HepG2 (cell line): ENCODE results near the gene SF3B5. TPM values are rescaled to one million over a fixed set of nuclear protein-coding genes. Genes with fewer than 3 reads are reported as not detected.

Source experiments
- ATAC-seq: fragments of 200-7000 bp; cut with Tn5 transposase; 3 replicates; pipeline ENCODE4 v1.9.1; 2020; ENCODE audit warnings: mild to moderate bottlenecking, moderate library complexity
- BruUV-seq: library from RNA; stranded (reverse); fragments of 400-500 nt; replicated peaks from 2 replicates; lab custom pipeline; 2021; lab: Mats Ljungman, UMichigan
- CTCF ChIA-PET: fragments of 300-600 bp; formaldehyde crosslinking; extraction: SDS; loops from one replicate; lab custom pipeline; 2021; ENCODE audit warnings: low total read pairs, inconsistent platforms, low intra/inter-chr PET ratio; lab: Yijun Ruan, JAX
- POLR2A ChIA-PET: fragments of 350-600 bp; sonication (Branson Sonifier 250); formaldehyde crosslinking; loops from one replicate; lab custom pipeline; 2020; ENCODE audit warnings: antibody characterized with exemption, inconsistent platforms; lab: Yijun Ruan, JAX
- DNase-seq: peaks from one replicate; pipeline ENCODE4 v3.0.0-alpha.2; 2015; ENCODE audit warnings: low spot score
- FAIRE-seq: peaks from 3 replicates; lab custom pipeline; 2011; peaks lifted over from hg19 to GRCh38; lab: Jason Lieb, UNC
- H2AFZ ChIP-seq: one replicate; pipeline ENCODE4 v1.6.1; 2011; ENCODE audit warnings: low read length, inconsistent platforms
- H3K27ac ChIP-seq: fragments of 300-600 bp; 3 replicates; pipeline ENCODE4 v1.8.0; 2011; ENCODE audit warnings: mixed run types, mild to moderate bottlenecking, mixed read lengths, low read length, inconsistent platforms; ENCODE audit not compliant: insufficient read depth; ENCODE audit errors: extremely low read length
- H3K27me3 ChIP-seq, 2 experiments: fragments of 200-600 bp in 1 of 2; 2 replicates in 1 of 2; 3 replicates in 1 of 2; pipeline versions ENCODE4 v1.6.0 to v1.8.0; 2011; ENCODE audit warnings: low read length in 2 of 2, mild to moderate bottlenecking in 2 of 2, moderate library complexity in 2 of 2, inconsistent platforms in 1 of 2; ENCODE audit not compliant: insufficient read depth in 2 of 2, control insufficient read depth in 1 of 2
- H3K36me3 ChIP-seq, 2 experiments: fragments of 200-600 bp in 1 of 2; replicated peaks in 1 of 2; 2 replicates in 1 of 2; 3 replicates in 1 of 2; pipeline versions ENCODE4 v1.5.1 to v1.8.0; 2011; ENCODE audit warnings: low read length in 2 of 2, inconsistent platforms in 1 of 2; ENCODE audit not compliant: insufficient read depth in 2 of 2, control insufficient read depth in 1 of 2
- H3K4me1 ChIP-seq: 2 replicates; pipeline ENCODE4 v1.5.1; 2012; ENCODE audit warnings: low read length, inconsistent platforms; ENCODE audit not compliant: insufficient read depth
- H3K4me2 ChIP-seq: 2 replicates; pipeline ENCODE4 v1.6.0; 2011; ENCODE audit warnings: low read depth, low read length, inconsistent platforms
- H3K4me3 ChIP-seq, 3 experiments: fragments of 200-600 bp in 1 of 3; sonication (generic), shearing (Covaris generic) in 1 of 3; replicated peaks in 1 of 3; 2 replicates each; pipeline ENCODE4 v1.5.1; 2011 to 2016; ENCODE audit warnings: low read length in 3 of 3, inconsistent platforms in 2 of 3, low read depth in 2 of 3, mild to moderate bottlenecking in 2 of 3, control low read depth in 1 of 3, mixed read lengths in 1 of 3; ENCODE audit not compliant: insufficient read depth in 1 of 3
- H3K79me2 ChIP-seq: one replicate; pipeline ENCODE4 v1.6.1; 2011; ENCODE audit warnings: low read length, inconsistent platforms; ENCODE audit not compliant: insufficient read depth
- H3K9ac ChIP-seq: 2 replicates; pipeline ENCODE4 v1.6.0; 2011; ENCODE audit warnings: mild to moderate bottlenecking, low read depth, low read length, inconsistent platforms; ENCODE audit not compliant: insufficient read depth
- H3K9me3 ChIP-seq: 2 replicates; pipeline ENCODE4 v1.5.1; 2012; ENCODE audit warnings: mild to moderate bottlenecking, low read length
- H4K20me1 ChIP-seq: 2 replicates; pipeline ENCODE4 v1.6.0; 2011; ENCODE audit warnings: inconsistent platforms, mild to moderate bottlenecking, low read length, moderate library complexity; ENCODE audit not compliant: insufficient read depth
- BORCS8-MEF2B ChIP-seq: sonication (generic); formaldehyde crosslinking; IDR thresholded peaks from 2 replicates; pipeline ENCODE4 v1.8.0; 2022; ENCODE audit warnings: mild to moderate bottlenecking, missing genetic modification reagents
- CCAR2 ChIP-seq: fragments of 200-400 bp; formaldehyde crosslinking; optimal IDR thresholded peaks from 2 replicates; pipeline ENCODE3; 2018; ENCODE audit warnings: low read depth, mild to moderate bottlenecking, low read length, moderate library complexity
- FOXA1 ChIP-seq, 2 experiments: fragments of 450-650 bp in 1 of 2; sonication (generic) in 1 of 2; formaldehyde crosslinking in 1 of 2; IDR thresholded peaks; 2 replicates each; pipeline versions ENCODE4 v1.4.0 to v1.6.1; 2016 to 2020; ENCODE audit warnings: missing genetic modification reagents in 1 of 2
- FOXO1 ChIP-seq: sonication (generic); formaldehyde crosslinking; IDR thresholded peaks from 2 replicates; pipeline ENCODE4 v1.4.0; 2020; ENCODE audit warnings: missing genetic modification reagents
- FOXO4 ChIP-seq: sonication (generic); formaldehyde crosslinking; conservative IDR thresholded peaks from 2 replicates; pipeline ENCODE4 v1.8.1; 2023; ENCODE audit warnings: missing genetic modification reagents
- HIVEP1 ChIP-seq: sonication (generic); formaldehyde crosslinking; IDR thresholded peaks from 2 replicates; pipeline ENCODE4 v1.4.0; 2020; ENCODE audit warnings: mild to moderate bottlenecking, missing genetic modification reagents
- POLR2G ChIP-seq: fragments of 200-400 bp; formaldehyde crosslinking; IDR thresholded peaks from 2 replicates; pipeline ENCODE4 v1.6.1; 2018; ENCODE audit warnings: mild to moderate bottlenecking, low read depth, low read length, moderate library complexity
- SIN3A ChIP-seq: IDR thresholded peaks from 2 replicates; pipeline ENCODE4 v1.6.1; 2011; ENCODE audit warnings: low read depth, mild to moderate bottlenecking, control low read depth, low read length, borderline replicate concordance
- SMAD1 ChIP-seq: sonication (generic); formaldehyde crosslinking; IDR thresholded peaks from 2 replicates; pipeline ENCODE4 v1.4.0; 2020; ENCODE audit warnings: missing genetic modification reagents, low read depth, mild to moderate bottlenecking, borderline replicate concordance
- TFAP4 ChIP-seq: sonication (generic); IDR thresholded peaks from 2 replicates; pipeline ENCODE4 v1.6.1; 2016; ENCODE audit warnings: low read depth, borderline replicate concordance
- ZNF292 ChIP-seq: sonication (generic); formaldehyde crosslinking; IDR thresholded peaks from 2 replicates; pipeline ENCODE4 v1.8.1; 2022; ENCODE audit warnings: mild to moderate bottlenecking, low read depth, missing genetic modification reagents, borderline replicate concordance
- ZNF614 ChIP-seq: IDR thresholded peaks from 2 replicates; pipeline ENCODE4 v1.6.1; 2018; ENCODE audit warnings: missing biosample characterization, missing genetic modification reagents, inconsistent platforms, borderline replicate concordance
- ZNF75D ChIP-seq: sonication (generic); formaldehyde crosslinking; IDR thresholded peaks from 2 replicates; pipeline ENCODE4 v1.8.1; 2023; ENCODE audit warnings: missing genetic modification reagents, mild to moderate bottlenecking, borderline replicate concordance
- WGBS: methylation state at CpG from one replicate; pipeline ENCODE4 v1.1.6; 2017; ENCODE audit warnings: low lambda C conversion rate; 5-methylcytosine and 5-hydroxymethylcytosine counted together
- in situ Hi-C: cut with HindIII; loops from 2 replicates; pipeline ENCODE4 v1.10.0; 2017; ENCODE audit warnings: low pct_unique_long_range_greater_than_20kb; ENCODE audit not compliant: extremely low pct_ligation_motif_present
- intact Hi-C: fragments of 100-400 bp; cut with micrococcal nuclease; formaldehyde crosslinking; loops from one replicate; pipeline ENCODE4 v1.10.0; 2022; ENCODE audit not compliant: unreplicated experiment
- polyA plus RNA-seq, 8 experiments: library from polyadenylated mRNA; depleted of rRNA in 3 of 8; stranded (reverse) in 7 of 8; unstranded in 1 of 8; fragments of >200 nt; fragmentation: Illumina TruSeq in 4 of 8; extraction: Trizol in 4 of 8; gene quantifications; 2 replicates each; pipeline versions ENCODE4 v1.2.1 to v1.2.3, GENCODE V29; 2011 to 2016; ENCODE audit warnings: low read depth in 4 of 8, missing spikeins in 1 of 8, mixed read lengths in 1 of 8; ENCODE audit not compliant: insufficient read depth in 1 of 8
- total RNA-seq, 5 experiments: library from RNA; depleted of rRNA; stranded (reverse); fragments of >200 nt; fragmentation: Illumina TruSeq; extraction: Trizol; gene quantifications; 2 replicates each; pipeline ENCODE4 v1.2.3, GENCODE V29; 2016; ENCODE audit warnings: low read depth in 1 of 5
- TF ChIP-seq, protein P1 (sequence below): fragments of 450-650 bp; IDR thresholded peaks from 2 replicates; pipeline ENCODE4 v1.6.1; 2017; ENCODE audit warnings: mild to moderate bottlenecking
- TF ChIP-seq, protein P2 (sequence below): sonication (generic); formaldehyde crosslinking; IDR thresholded peaks from 2 replicates; pipeline ENCODE4 v1.9.0; 2021; ENCODE audit warnings: missing genetic modification reagents, borderline replicate concordance

The SF3B5 gene
- total and polyA plus RNA-seq, 2 of the 13 experiments (the other 11 are each of a cell fraction or from before 2014, with no cell fraction given): 263 to 292 TPM

- Histone ChIP-seq H4K20me1 (no peaks in the 10 kb centered on the region), H3K79me2 (no peaks in the 10 kb centered on the region), H3K27me3 (peaks cover 0 to 52% of the 10 kb centered on the region in 2 experiments), H3K36me3 (no peaks in the 10 kb centered on the region), H3K27ac (no peak overlapping the region), H3K9ac (peak overlapping the region; percentile 35; the same call in 1 of the 2 replicates), H3K4me3 (peak overlapping the region; percentile 59 to 73 (median 69)), H2AFZ (no peak overlapping the region), H3K4me1 (peaks cover 14% of the 10 kb centered on the region), H3K9me3 (no peaks in the 10 kb centered on the region), H3K4me2 (peak overlapping the region; percentile 88)
- ChIA-PET POLR2A (no interaction called here), CTCF (no interaction called here)
- ATAC-seq: peak; percentile 98
- WGBS: 0% methylated on average over 5 of the region's 72 CpGs
- intact Hi-C loops (no loop called here), in situ Hi-C loops (no loop called here)
- DNase-seq: peak; percentile 50
- BruUV-seq: no TSS peak
- FAIRE-seq: no peak
- TF ChIP-seq SIN3A (no peak), ZNF292 (no peak), FOXA1 (IDR thresholded peaks at IDR 0.05) (no peak), FOXA1 (CRISPR knock-in tag; IDR thresholded peaks at IDR 0.05) (peak; percentile 26; the same call in 1 of the 2 replicates), TFAP4 (no peak), SMAD1 (no peak), BORCS8-MEF2B (0 out of 2 replicates have a peak, but pooled peaks have one; percentile 6), ZNF614 (no peak), FOXO4 (CRISPR knock-in tag) (no peak), ZNF75D (CRISPR knock-in tag) (no peak), HIVEP1 (0 out of 2 replicates have a peak, but pooled peaks have one; percentile 11), POLR2G (peak; percentile 45; the same call in 1 of the 2 replicates), CCAR2 (no peak), FOXO1 (CRISPR knock-in tag) (no peak)
- TF ChIP-seq, protein P1, sequence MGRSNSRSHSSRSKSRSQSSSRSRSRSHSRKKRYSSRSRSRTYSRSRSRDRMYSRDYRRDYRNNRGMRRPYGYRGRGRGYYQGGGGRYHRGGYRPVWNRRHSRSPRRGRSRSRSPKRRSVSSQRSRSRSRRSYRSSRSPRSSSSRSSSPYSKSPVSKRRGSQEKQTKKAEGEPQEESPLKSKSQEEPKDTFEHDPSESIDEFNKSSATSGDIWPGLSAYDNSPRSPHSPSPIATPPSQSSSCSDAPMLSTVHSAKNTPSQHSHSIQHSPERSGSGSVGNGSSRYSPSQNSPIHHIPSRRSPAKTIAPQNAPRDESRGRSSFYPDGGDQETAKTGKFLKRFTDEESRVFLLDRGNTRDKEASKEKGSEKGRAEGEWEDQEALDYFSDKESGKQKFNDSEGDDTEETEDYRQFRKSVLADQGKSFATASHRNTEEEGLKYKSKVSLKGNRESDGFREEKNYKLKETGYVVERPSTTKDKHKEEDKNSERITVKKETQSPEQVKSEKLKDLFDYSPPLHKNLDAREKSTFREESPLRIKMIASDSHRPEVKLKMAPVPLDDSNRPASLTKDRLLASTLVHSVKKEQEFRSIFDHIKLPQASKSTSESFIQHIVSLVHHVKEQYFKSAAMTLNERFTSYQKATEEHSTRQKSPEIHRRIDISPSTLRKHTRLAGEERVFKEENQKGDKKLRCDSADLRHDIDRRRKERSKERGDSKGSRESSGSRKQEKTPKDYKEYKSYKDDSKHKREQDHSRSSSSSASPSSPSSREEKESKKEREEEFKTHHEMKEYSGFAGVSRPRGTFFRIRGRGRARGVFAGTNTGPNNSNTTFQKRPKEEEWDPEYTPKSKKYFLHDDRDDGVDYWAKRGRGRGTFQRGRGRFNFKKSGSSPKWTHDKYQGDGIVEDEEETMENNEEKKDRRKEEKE: no peak
- TF ChIP-seq, protein P2, sequence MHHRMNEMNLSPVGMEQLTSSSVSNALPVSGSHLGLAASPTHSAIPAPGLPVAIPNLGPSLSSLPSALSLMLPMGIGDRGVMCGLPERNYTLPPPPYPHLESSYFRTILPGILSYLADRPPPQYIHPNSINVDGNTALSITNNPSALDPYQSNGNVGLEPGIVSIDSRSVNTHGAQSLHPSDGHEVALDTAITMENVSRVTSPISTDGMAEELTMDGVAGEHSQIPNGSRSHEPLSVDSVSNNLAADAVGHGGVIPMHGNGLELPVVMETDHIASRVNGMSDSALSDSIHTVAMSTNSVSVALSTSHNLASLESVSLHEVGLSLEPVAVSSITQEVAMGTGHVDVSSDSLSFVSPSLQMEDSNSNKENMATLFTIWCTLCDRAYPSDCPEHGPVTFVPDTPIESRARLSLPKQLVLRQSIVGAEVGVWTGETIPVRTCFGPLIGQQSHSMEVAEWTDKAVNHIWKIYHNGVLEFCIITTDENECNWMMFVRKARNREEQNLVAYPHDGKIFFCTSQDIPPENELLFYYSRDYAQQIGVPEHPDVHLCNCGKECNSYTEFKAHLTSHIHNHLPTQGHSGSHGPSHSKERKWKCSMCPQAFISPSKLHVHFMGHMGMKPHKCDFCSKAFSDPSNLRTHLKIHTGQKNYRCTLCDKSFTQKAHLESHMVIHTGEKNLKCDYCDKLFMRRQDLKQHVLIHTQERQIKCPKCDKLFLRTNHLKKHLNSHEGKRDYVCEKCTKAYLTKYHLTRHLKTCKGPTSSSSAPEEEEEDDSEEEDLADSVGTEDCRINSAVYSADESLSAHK (CRISPR knock-in tag): no peak
Measured at GRCh38 chr6:144063744-144064401, 31.5 kb downstream of the SF3B5 start.
